Uterus (tissue), 4 donors: ENCODE results near the gene STAT4. TPM values are rescaled to one million over a fixed set of nuclear protein-coding genes. Genes with fewer than 3 reads are reported as not detected.

Experiments
- DNase-seq, 2 donors: peaks; one replicate each; pipeline ENCODE4 v3.0.0-alpha.2; 2019 to 2020
- H3K27ac ChIP-seq, 2 donors: fragments of 200-600 bp; sonication (generic); 1 replicate in 1 of 2; 2 replicates in 1 of 2; pipeline ENCODE4 v1.5.1; 2016 to 2018
- H3K27me3 ChIP-seq, 2 donors: fragments of 200-600 bp; sonication (generic); one replicate each; pipeline ENCODE4 v1.5.1; 2018 to 2019; ENCODE audit warnings: control low read depth in 1 of 2
- H3K36me3 ChIP-seq, 2 donors: fragments of 200-600 bp; sonication (generic); one replicate each; pipeline ENCODE4 v1.5.1; 2019; ENCODE audit warnings: control low read depth in 1 of 2
- H3K4me1 ChIP-seq, 2 donors: fragments of 200-600 bp; sonication (generic); one replicate each; pipeline ENCODE4 v1.5.1; 2018 to 2019; ENCODE audit warnings: control low read depth in 1 of 2
- H3K4me3 ChIP-seq, 2 donors: fragments of 200-600 bp; sonication (generic); 1 replicate in 1 of 2; 2 replicates in 1 of 2; pipeline ENCODE4 v1.5.1; 2018 to 2019; ENCODE audit warnings: mild to moderate bottlenecking in 1 of 2
- H3K9me3 ChIP-seq, 2 donors: fragments of 200-600 bp; sonication (generic); one replicate each; pipeline ENCODE4 v1.5.1; 2019; ENCODE audit warnings: control low read depth in 1 of 2
- CTCF ChIP-seq, 4 experiments: fragments of 200-600 bp in 2 of 4; fragments of 450-650 bp in 2 of 4; sonication (generic) in 2 of 4; IDR thresholded peaks; one replicate each; pipeline ENCODE4 v1.5.1; 2016 to 2019; ENCODE audit warnings: antibody characterized with exemption in 4 of 4, mild to moderate bottlenecking in 2 of 4, moderate library complexity in 1 of 4
- POLR2A ChIP-seq, 2 donors: fragments of 450-650 bp; IDR thresholded peaks; one replicate each; pipeline ENCODE4 v1.6.1; 2016; ENCODE audit warnings: antibody characterized with exemption in 2 of 2, mild to moderate bottlenecking in 1 of 2, moderate library complexity in 1 of 2
- intact Hi-C: fragments of 100-400 bp; cut with DNase I; formaldehyde crosslinking; loops from one replicate; pipeline ENCODE4 v1.15.1; 2023; ENCODE audit warnings: low total_unique reads
- total RNA-seq, 4 donors: library from RNA; depleted of rRNA in 3 of 4; stranded (reverse); fragments of >200 nt in 3 of 4; gene quantifications; one replicate each; pipeline versions ENCODE4 v1.1.0 to v1.2.4, GENCODE V29; 2014 to 2023
- donor health status: DM: yes; HTN: yes; CAD: no.

STAT4 gene
- total RNA-seq, 4 donors from 2014 or later, result 0.51 to 4.8 (median 2.3) TPM; not detected in 1

GRCh38 chr2:191178806-191179514, 28.2 kb upstream of the STAT4 start:
- DNase-seq, result no peak
- intact Hi-C loops, result no loop called here
- H3K4me3 ChIP-seq, result no peak overlapping the region

GRCh38 chr2:191177751-191178736, 27.2 kb upstream of the STAT4 start:
- H3K4me3 ChIP-seq, result no peak overlapping the region
- no peak overlapping the region for H3K27ac ChIP-seq
- no peaks in the 10 kb centered on the region for H3K36me3 ChIP-seq
- intact Hi-C loops, result no loop called here
- H3K9me3 ChIP-seq, result no peaks in the 10 kb centered on the region
- H3K4me1 ChIP-seq, result no peaks in the 10 kb centered on the region
- no peaks in the 10 kb centered on the region for H3K27me3 ChIP-seq
- TF ChIP-seq CTCF (IDR thresholded peaks at IDR 0.05) (no peak), POLR2A (IDR thresholded peaks at IDR 0.05) (no peak)
- no peak for DNase-seq

More at GRCh38 chr2:191178806-191179514, 28.2 kb upstream of the STAT4 start:
- H3K4me1 ChIP-seq, result no peaks in the 10 kb centered on the region
- H3K27ac ChIP-seq, result no peak overlapping the region
- no peaks in the 10 kb centered on the region for H3K27me3 ChIP-seq
- no peaks in the 10 kb centered on the region for H3K9me3 ChIP-seq
- no peak for TF ChIP-seq POLR2A (IDR thresholded peaks at IDR 0.05)
- TF ChIP-seq CTCF (IDR thresholded peaks at IDR 0.05), result no peak
- H3K36me3 ChIP-seq, result no peaks in the 10 kb centered on the region

GRCh38 chr2:191176801-191177438, 26.1 kb upstream of the STAT4 start:
- Histone ChIP-seq H3K36me3 (no peaks in the 10 kb centered on the region), H3K4me3 (no peak overlapping the region), H3K27me3 (no peaks in the 10 kb centered on the region), H3K9me3 (no peaks in the 10 kb centered on the region), H3K4me1 (no peaks in the 10 kb centered on the region), H3K27ac (no peak overlapping the region)
- no peak for DNase-seq
- no peak for TF ChIP-seq POLR2A (IDR thresholded peaks at IDR 0.05)
- no peak for TF ChIP-seq CTCF (IDR thresholded peaks at IDR 0.05)
- intact Hi-C loops, result no loop called here

- intact Hi-C loops, result no loop called here
Measured at GRCh38 chr2:191176305-191176704, 25.5 kb upstream of the STAT4 start.

More at GRCh38 chr2:191176305-191176704, 25.5 kb upstream of the STAT4 start:
- H3K27me3 ChIP-seq, result no peaks in the 10 kb centered on the region
- no peaks in the 10 kb centered on the region for H3K36me3 ChIP-seq
- H3K4me1 ChIP-seq, result no peaks in the 10 kb centered on the region
- no peak overlapping the region for H3K27ac ChIP-seq
- no peaks in the 10 kb centered on the region for H3K9me3 ChIP-seq
- H3K4me3 ChIP-seq, result no peak overlapping the region
- no peak for TF ChIP-seq POLR2A (IDR thresholded peaks at IDR 0.05)
- no peak for TF ChIP-seq CTCF (IDR thresholded peaks at IDR 0.05)
- DNase-seq, result no peak
